ENCODE data around the gene MRC2.
A peak's percentile ranks its signal among the peaks of the same experiment; 100 is the strongest.
"Not testable (repeated sequence)": the region's sequence is repeated elsewhere in the genome, so short reads cannot be mapped to it uniquely, and the experiment has no call there.

Gene MRC2

DNA sequence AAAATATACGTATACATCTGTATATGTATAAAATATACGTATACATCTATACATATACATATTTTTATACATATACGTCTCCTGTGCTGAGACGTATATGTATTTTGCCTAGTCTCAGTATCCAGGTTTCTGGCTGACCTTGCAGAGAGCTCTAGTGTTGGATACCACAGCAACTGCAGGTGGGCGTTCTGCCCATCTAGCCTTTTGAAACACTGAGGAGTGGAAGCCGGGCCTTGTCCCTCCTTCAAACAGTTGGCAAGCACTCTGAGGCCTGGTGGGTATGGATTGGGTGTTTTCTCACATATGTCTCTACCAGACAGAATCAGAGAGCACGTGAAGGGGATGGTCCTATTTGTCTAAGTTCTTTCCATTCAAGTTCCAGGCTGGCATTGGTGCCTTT is 39.4 kb upstream of the MRC2 start:
- TF ChIP-seq, protein P1, sequence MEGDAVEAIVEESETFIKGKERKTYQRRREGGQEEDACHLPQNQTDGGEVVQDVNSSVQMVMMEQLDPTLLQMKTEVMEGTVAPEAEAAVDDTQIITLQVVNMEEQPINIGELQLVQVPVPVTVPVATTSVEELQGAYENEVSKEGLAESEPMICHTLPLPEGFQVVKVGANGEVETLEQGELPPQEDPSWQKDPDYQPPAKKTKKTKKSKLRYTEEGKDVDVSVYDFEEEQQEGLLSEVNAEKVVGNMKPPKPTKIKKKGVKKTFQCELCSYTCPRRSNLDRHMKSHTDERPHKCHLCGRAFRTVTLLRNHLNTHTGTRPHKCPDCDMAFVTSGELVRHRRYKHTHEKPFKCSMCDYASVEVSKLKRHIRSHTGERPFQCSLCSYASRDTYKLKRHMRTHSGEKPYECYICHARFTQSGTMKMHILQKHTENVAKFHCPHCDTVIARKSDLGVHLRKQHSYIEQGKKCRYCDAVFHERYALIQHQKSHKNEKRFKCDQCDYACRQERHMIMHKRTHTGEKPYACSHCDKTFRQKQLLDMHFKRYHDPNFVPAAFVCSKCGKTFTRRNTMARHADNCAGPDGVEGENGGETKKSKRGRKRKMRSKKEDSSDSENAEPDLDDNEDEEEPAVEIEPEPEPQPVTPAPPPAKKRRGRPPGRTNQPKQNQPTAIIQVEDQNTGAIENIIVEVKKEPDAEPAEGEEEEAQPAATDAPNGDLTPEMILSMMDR (conservative IDR thresholded peaks at IDR 0.05; ENCODE audit: control insufficient read depth, insufficient read depth, low read depth, low read length) = no peak
- no peak overlapping the region for H3K4me3 ChIP-seq (ENCODE audit: control insufficient read depth, low read depth, low read length)
- DNase-seq (ENCODE audit: low read depth) = no peak

GRCh38 chr17:62591333-62591732 is 36.1 kb upstream of the MRC2 start:
- TF ChIP-seq, protein P1 (conservative IDR thresholded peaks at IDR 0.05; ENCODE audit: control insufficient read depth, insufficient read depth, low read depth, low read length) = no peak
- no peak overlapping the region for H3K4me3 ChIP-seq (ENCODE audit: control insufficient read depth, low read depth, low read length)

DNA sequence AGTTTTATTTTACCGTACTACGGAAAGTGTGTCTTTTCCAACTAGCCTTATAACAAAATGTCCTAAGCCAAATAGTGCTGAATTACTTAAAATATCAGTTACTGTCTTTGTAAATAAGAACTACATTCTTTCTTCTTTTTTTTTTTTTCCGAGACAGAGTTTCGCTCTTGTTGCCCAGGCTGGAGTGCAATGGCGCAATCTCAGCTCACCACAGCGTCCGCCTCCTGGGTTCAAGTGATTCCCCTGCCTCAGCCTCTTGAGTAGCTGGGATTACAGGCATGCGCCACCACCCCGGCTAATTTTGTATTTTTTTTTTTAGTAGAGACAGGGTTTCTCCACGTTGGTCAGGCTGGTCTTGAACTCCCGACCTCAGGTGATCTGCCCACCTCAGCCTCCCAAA is 35.6 kb upstream of the MRC2 start:
- DNase-seq (ENCODE audit: low read depth); H3K4me3 ChIP-seq (ENCODE audit: control insufficient read depth, low read depth, low read length): not testable (repeated sequence)

More at GRCh38 chr17:62591333-62591732, 36.1 kb upstream of the MRC2 start:
- DNase-seq (ENCODE audit: low read depth) = no peak

- H3K4me3 ChIP-seq (ENCODE audit: control insufficient read depth, low read depth, low read length) = no peak overlapping the region
- peak; percentile 34 for DNase-seq (ENCODE audit: low read depth)
- TF ChIP-seq, protein P1 (conservative IDR thresholded peaks at IDR 0.05; ENCODE audit: control insufficient read depth, insufficient read depth, low read depth, low read length) = no peak
Measured at GRCh38 chr17:62592341-62593099, 35.0 kb upstream of the MRC2 start.

- DNase-seq (ENCODE audit: low read depth) = no peak
Measured at GRCh38 chr17:62595484-62595883, 32.0 kb upstream of the MRC2 start.

GRCh38 chr17:62596662-62597061 is 30.8 kb upstream of the MRC2 start:
- TF ChIP-seq, protein P1 (conservative IDR thresholded peaks at IDR 0.05; ENCODE audit: control insufficient read depth, insufficient read depth, low read depth, low read length) = no peak
- no peak for DNase-seq (ENCODE audit: low read depth)

More at GRCh38 chr17:62595484-62595883, 32.0 kb upstream of the MRC2 start:
- TF ChIP-seq, protein P1 (conservative IDR thresholded peaks at IDR 0.05; ENCODE audit: control insufficient read depth, insufficient read depth, low read depth, low read length) = no peak
- no peak overlapping the region for H3K4me3 ChIP-seq (ENCODE audit: control insufficient read depth, low read depth, low read length)

GRCh38 chr17:62597150-62597549 is 30.3 kb upstream of the MRC2 start:
- no peak for DNase-seq (ENCODE audit: low read depth)
- TF ChIP-seq, protein P1 (conservative IDR thresholded peaks at IDR 0.05; ENCODE audit: control insufficient read depth, insufficient read depth, low read depth, low read length) = no peak
- no peak overlapping the region for H3K4me3 ChIP-seq (ENCODE audit: control insufficient read depth, low read depth, low read length)

More at GRCh38 chr17:62596662-62597061, 30.8 kb upstream of the MRC2 start:
- H3K4me3 ChIP-seq (ENCODE audit: control insufficient read depth, low read depth, low read length) = no peak overlapping the region

All from fibroblast of mammary gland (primary cell).